Coronary artery (tissue), 2 donors: Measurements from ENCODE around the gene TACC2.

Experiments
- DNase-seq: peaks from one replicate; pipeline ENCODE4 v3.0.0-alpha.2; 2017; ENCODE audit warnings: low spot score
- H3K27ac ChIP-seq, 2 donors: fragments of 200-600 bp; sonication (generic); one replicate each; pipeline ENCODE4 v1.5.1; 2016 to 2019
- H3K4me3 ChIP-seq: fragments of 200-600 bp; sonication (generic); 2 replicates; pipeline ENCODE4 v1.5.1; 2016; ENCODE audit warnings: mild to moderate bottlenecking, moderate library complexity
- CTCF ChIP-seq: fragments of 200-600 bp; sonication (generic); IDR thresholded peaks from one replicate; pipeline ENCODE4 v1.5.1; 2019; ENCODE audit warnings: antibody characterized with exemption

Gene TACC2

GRCh38 chr10:122188706-122189105 is 199.7 kb downstream of the TACC2 start:
- DNase-seq = no peak
- no peak overlapping the region for H3K27ac ChIP-seq
- TF ChIP-seq CTCF = no peak
- no peak overlapping the region for H3K4me3 ChIP-seq

- no peak for DNase-seq
- no peak overlapping the region for H3K27ac ChIP-seq
- H3K4me3 ChIP-seq = no peak overlapping the region
- TF ChIP-seq CTCF = no peak
Measured at GRCh38 chr10:122189185-122189584, 200.2 kb downstream of the TACC2 start.

GRCh38 chr10:122190176-122190943 is 201.4 kb downstream of the TACC2 start:
- DNase-seq = no peak
- Histone ChIP-seq H3K4me3 (no peak overlapping the region), H3K27ac (no peak overlapping the region)
- TF ChIP-seq CTCF = no peak

- no peak for DNase-seq
- no peak overlapping the region for H3K4me3 ChIP-seq
- H3K27ac ChIP-seq = no peak overlapping the region
- TF ChIP-seq CTCF = no peak
Measured at GRCh38 chr10:122191936-122192541, 203.1 kb downstream of the TACC2 start.

GRCh38 chr10:122194251-122194650 is 205.3 kb downstream of the TACC2 start:
- no peak overlapping the region for H3K27ac ChIP-seq
- no peak overlapping the region for H3K4me3 ChIP-seq
- DNase-seq = no peak
- TF ChIP-seq CTCF = no peak

GRCh38 chr10:122196218-122196617 is 207.3 kb downstream of the TACC2 start:
- TF ChIP-seq CTCF = no peak
- H3K4me3 ChIP-seq = no peak overlapping the region
- H3K27ac ChIP-seq = no peak overlapping the region
- DNase-seq = no peak
